Esophagus muscularis mucosa (tissue), 3 donors: Measurements from ENCODE around the gene RPL31.

Experiments
- CTCF ChIP-seq, 3 experiments: fragments of 200-600 bp in 2 of 3; fragments of 450-650 bp in 1 of 3; sonication (generic) in 2 of 3; IDR thresholded peaks; one replicate each; pipeline ENCODE4 v1.5.1; 2017 to 2019; ENCODE audit warnings: antibody characterized with exemption in 3 of 3, mild to moderate bottlenecking in 2 of 3, moderate library complexity in 1 of 3
- POLR2A ChIP-seq: fragments of 450-650 bp; IDR thresholded peaks from one replicate; pipeline ENCODE4 v1.6.1; 2017; ENCODE audit warnings: antibody characterized with exemption, moderate library complexity, mild to moderate bottlenecking, low read depth

- TF ChIP-seq CTCF (IDR thresholded peaks at IDR 0.05) (no peak), POLR2A (no peak)
Observed at GRCh38 chr2:101030866-101031554, 28.9 kb downstream of the RPL31 start.
